Raji (cell line): ENCODE measurements around the gene DNAH2.

Experiments
- POLR2A ChIP-seq: IDR thresholded peaks from 2 replicates; pipeline ENCODE4 v1.6.1; 2011; ENCODE audit warnings: low read depth, low read length, control low read depth; ENCODE audit not compliant: insufficient read depth

DNAH2 gene

GRCh38 chr17:7862692-7863437 is 145.3 kb downstream of the DNAH2 start:
- no peak for TF ChIP-seq POLR2A

- no peak for TF ChIP-seq POLR2A
Observed at GRCh38 chr17:7864995-7865650, 147.6 kb downstream of the DNAH2 start.

- no peak for TF ChIP-seq POLR2A
Observed at GRCh38 chr17:7867881-7868329, 150.4 kb downstream of the DNAH2 start.

- no peak for TF ChIP-seq POLR2A
Observed at GRCh38 chr17:7873051-7873450, 155.5 kb downstream of the DNAH2 start.

GRCh38 chr17:7875804-7876370 is 158.3 kb downstream of the DNAH2 start:
- TF ChIP-seq POLR2A: no peak

DNA sequence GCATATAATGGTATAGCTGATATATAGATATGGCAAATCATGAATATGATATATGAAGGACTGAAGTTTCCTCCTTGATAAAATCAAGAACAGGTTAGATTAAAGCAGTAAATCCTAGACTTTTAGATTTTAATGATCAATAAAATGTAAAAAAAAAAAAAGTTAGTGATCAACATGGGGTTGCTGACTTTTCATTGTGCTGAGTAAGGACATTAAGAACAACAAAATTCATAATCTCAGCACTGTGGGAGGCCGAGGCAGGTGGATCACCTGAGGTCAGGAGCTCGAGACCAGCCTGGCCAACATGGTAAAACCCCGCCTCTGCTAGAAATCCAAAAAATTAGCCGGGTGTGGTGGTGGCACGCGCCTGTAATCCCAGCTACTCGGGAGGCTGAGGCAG is 160.7 kb downstream of the DNAH2 start:
- TF ChIP-seq POLR2A: no peak

DNA sequence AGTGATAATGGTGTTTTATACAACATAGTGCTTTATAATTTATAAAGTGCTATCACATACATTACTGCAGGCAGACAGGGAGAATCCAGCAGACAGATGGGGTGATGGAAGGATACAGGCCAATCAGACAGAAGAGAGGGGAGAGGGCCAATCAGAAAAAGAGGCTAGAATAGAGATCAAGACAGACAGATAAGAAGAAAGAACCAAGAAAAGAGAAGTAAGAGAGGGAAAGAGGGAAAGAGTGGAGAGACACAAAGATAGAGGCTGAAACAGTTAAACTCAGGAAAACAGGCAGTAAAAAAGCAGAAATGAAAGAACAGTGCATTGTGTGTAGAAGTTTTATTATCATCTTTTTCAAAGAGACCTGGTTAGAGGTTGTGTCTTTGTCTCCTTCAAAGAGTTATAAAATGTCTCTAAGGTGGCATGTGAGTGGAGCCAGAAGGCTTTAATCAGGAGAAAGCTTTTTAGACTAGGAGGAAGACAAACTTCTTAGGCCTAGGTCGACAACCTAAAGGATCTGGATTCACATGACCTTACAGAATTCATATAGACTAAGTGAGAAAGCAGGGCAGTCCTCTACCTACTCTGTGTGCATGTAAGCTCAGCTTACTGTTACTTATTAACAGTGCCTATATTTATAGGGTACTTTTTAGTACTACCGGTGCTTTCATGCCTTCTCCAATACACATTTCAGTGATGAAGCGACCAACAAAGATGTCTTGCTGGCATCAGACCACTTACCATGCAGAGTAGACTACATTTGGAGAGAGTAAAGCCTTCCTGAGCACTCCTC is 162.7 kb downstream of the DNAH2 start:
- TF ChIP-seq POLR2A: no peak

- TF ChIP-seq POLR2A: no peak
Observed at GRCh38 chr17:7881276-7882054, 163.9 kb downstream of the DNAH2 start.

- peak; percentile 81 for TF ChIP-seq POLR2A
Observed at GRCh38 chr17:7882068-7882467, 164.5 kb downstream of the DNAH2 start.

DNA sequence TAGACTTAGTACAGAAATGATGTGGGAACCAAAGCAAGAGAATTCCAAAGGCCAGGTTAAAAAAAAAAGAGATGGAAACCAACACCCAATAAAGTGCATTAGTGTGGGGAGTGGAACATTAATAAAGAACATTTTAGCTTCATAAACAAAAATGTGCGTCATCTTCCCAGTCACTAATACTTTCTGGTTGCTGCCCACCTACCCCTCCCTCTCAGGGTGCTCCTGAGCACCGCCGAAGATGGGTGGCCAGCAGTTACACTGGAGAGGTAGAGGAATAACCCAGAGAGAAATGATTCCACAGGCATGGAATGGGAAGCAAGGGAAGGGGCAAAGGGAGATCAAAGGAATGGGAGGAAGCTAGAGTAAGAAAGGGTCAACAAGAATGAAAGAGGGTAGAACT is 165.1 kb downstream of the DNAH2 start:
- TF ChIP-seq POLR2A: no peak
